Stomach (tissue), 9 donors: ENCODE data around the gene DCLK1. TPM values are rescaled to one million over a fixed set of nuclear protein-coding genes. Genes with fewer than 3 reads are reported as not detected.

Experiments
- DNase-seq, 2 donors: peaks; one replicate each; pipeline versions ENCODE4 v3.0.0 to v3.0.0-alpha.2; 2013 to 2019
- H3K27ac ChIP-seq, 5 donors: fragments of 200-600 bp in 4 of 5; sonication (generic) in 4 of 5; one replicate each; pipeline ENCODE4 v1.5.1; 2013 to 2019; ENCODE audit warnings: mild to moderate bottlenecking in 1 of 5, moderate library complexity in 1 of 5
- H3K27me3 ChIP-seq, 3 donors: fragments of 200-600 bp; sonication (generic); one replicate each; pipeline ENCODE4 v1.5.1; 2017 to 2019; ENCODE audit warnings: mixed run types in 1 of 3
- H3K36me3 ChIP-seq, 4 donors: fragments of 200-600 bp; sonication (generic); 1 replicate in 3 of 4; 2 replicates in 1 of 4; pipeline ENCODE4 v1.5.1; 2016 to 2019
- H3K4me1 ChIP-seq, 4 donors: fragments of 200-600 bp; sonication (generic); one replicate each; pipeline ENCODE4 v1.5.1; 2016 to 2019
- H3K4me3 ChIP-seq, 4 donors: fragments of 200-600 bp; sonication (generic) in 3 of 4; one replicate each; pipeline ENCODE4 v1.5.1; 2016 to 2019; ENCODE audit warnings: mild to moderate bottlenecking in 1 of 4
- H3K9me3 ChIP-seq, 4 donors: fragments of 200-600 bp; sonication (generic); one replicate each; pipeline ENCODE4 v1.5.1; 2016 to 2019
- EP300 ChIP-seq: sonication (generic); formaldehyde crosslinking; IDR thresholded peaks from one replicate; pipeline ENCODE4 v1.6.1; 2017; ENCODE audit warnings: antibody characterized with exemption
- POLR2A ChIP-seq, 4 donors: fragments of 450-650 bp; IDR thresholded peaks; one replicate each; pipeline ENCODE4 v1.6.1; 2016; ENCODE audit warnings: antibody characterized with exemption in 4 of 4, control low read depth in 2 of 4, mild to moderate bottlenecking in 1 of 4, moderate library complexity in 1 of 4
- POLR2AphosphoS5 ChIP-seq, 3 donors: sonication (generic); formaldehyde crosslinking; IDR thresholded peaks; one replicate each; pipeline ENCODE4 v1.6.1; 2016; ENCODE audit warnings: antibody characterized with exemption in 3 of 3
- WGBS, 5 donors: extraction: QIAGEN DNeasy Blood & Tissue Kit in 3 of 5; methylation state at CpG; one replicate each; pipeline versions ENCODE4 v1.1.5 to v1.1.7; 2013 to 2018; 5-methylcytosine and 5-hydroxymethylcytosine counted together
- intact Hi-C: fragments of 100-400 bp; cut with DNase I; formaldehyde crosslinking; loops from one replicate; pipeline ENCODE4 v1.15.1; 2023; ENCODE audit warnings: low total_unique reads
- polyA plus RNA-seq, 3 donors: library from polyadenylated mRNA; stranded (reverse); fragments of 200-250 nt; gene quantifications; one replicate each; pipeline ENCODE4 v1.2.3, GENCODE V29; 2013
- total RNA-seq, 5 donors: library from RNA; depleted of rRNA; stranded (reverse); fragments of >200 nt; gene quantifications; one replicate each; pipeline versions ENCODE4 v1.1.0 to v1.2.3, GENCODE V29; 2014 to 2016
- TF ChIP-seq, protein P1 (sequence below), 7 experiments: fragments of 450-650 bp in 4 of 7; fragments of 200-600 bp in 3 of 7; sonication (generic) in 3 of 7; IDR thresholded peaks; one replicate each; pipeline ENCODE4 v1.5.1; 2016 to 2019; ENCODE audit warnings: antibody characterized with exemption in 7 of 7, control low read depth in 2 of 7, mild to moderate bottlenecking in 1 of 7
- donor health status: healthy with polysubstance abuse.
- donor health status: Bipolar disorder and iron deficiency.
- donor health status: healthy.

The DCLK1 gene
- total and polyA plus RNA-seq, 8 donors = 0.68 to 36.7 (median 4.1) TPM

DNA sequence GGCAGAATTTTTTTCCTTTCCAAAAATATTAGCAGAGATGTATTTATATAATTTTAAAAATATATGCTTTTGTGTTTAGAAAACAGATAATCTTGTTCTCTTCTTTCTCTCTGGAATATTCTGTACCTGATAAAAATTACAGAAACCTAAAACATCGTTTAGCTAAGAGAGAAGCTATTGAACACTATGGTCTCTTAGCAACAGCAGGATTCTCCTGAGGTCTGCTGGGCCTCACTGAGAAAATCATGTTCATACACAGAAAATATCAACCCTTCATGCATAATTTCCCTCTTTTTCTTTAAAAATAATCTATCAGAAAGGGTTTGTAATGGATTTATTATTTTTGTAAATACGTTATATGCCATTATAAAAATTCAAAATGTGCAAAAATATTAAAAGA, 242.2 kb downstream of the DCLK1 start:
- Histone ChIP-seq H3K36me3 (no peaks in the 10 kb centered on the region), H3K4me3 (no peak overlapping the region), H3K27ac (no peak overlapping the region), H3K27me3 (no peaks in the 10 kb centered on the region), H3K9me3 (no peaks in the 10 kb centered on the region), H3K4me1 (peaks cover 0 to 9% (median 6%) of the 10 kb centered on the region in 4 donors)
- DNase-seq = no peak
- 25 to 50% (median 35%) methylated on average over 2 of the region's 2 CpGs for WGBS, 5 donors
- TF ChIP-seq, protein P1, sequence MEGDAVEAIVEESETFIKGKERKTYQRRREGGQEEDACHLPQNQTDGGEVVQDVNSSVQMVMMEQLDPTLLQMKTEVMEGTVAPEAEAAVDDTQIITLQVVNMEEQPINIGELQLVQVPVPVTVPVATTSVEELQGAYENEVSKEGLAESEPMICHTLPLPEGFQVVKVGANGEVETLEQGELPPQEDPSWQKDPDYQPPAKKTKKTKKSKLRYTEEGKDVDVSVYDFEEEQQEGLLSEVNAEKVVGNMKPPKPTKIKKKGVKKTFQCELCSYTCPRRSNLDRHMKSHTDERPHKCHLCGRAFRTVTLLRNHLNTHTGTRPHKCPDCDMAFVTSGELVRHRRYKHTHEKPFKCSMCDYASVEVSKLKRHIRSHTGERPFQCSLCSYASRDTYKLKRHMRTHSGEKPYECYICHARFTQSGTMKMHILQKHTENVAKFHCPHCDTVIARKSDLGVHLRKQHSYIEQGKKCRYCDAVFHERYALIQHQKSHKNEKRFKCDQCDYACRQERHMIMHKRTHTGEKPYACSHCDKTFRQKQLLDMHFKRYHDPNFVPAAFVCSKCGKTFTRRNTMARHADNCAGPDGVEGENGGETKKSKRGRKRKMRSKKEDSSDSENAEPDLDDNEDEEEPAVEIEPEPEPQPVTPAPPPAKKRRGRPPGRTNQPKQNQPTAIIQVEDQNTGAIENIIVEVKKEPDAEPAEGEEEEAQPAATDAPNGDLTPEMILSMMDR (IDR thresholded peaks at IDR 0.05) = no peak
- TF ChIP-seq EP300 = no peak
- no peak for TF ChIP-seq POLR2A (IDR thresholded peaks at IDR 0.05)
- TF ChIP-seq POLR2AphosphoS5 (IDR thresholded peaks at IDR 0.05) = no peak
- intact Hi-C loops = no loop called here

DNA sequence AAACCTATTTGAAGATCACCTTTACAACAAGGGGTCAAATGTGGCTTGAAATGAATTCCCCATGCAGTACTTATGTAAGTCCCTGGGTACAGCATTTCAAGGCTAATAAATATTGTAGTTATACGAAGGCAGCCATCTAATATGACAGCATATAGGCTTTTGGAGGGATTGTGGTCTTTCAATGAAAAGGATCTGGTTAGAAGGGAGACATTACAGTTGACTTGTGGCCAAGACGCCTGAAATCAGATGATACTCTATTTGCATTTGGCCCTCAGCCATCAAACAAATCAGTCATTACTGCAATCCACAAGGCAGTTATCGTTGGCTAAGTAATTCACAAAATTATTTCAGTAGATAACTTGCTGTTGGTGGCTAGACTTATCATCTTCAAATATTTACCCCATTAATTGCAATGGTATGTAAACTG, 242.7 kb downstream of the DCLK1 start:
- Histone ChIP-seq H3K4me1 (peaks cover 0 to 9% (median 6%) of the 10 kb centered on the region in 4 donors), H3K4me3 (no peak overlapping the region), H3K27me3 (no peaks in the 10 kb centered on the region), H3K9me3 (no peaks in the 10 kb centered on the region), H3K36me3 (no peaks in the 10 kb centered on the region), H3K27ac (no peak overlapping the region)
- 10 to 43% (median 14%) methylated on average over 3 of the region's 3 CpGs for WGBS, 5 donors
- TF ChIP-seq EP300 (no peak), POLR2A (IDR thresholded peaks at IDR 0.05) (no peak), POLR2AphosphoS5 (IDR thresholded peaks at IDR 0.05) (no peak)
- TF ChIP-seq, protein P1 (IDR thresholded peaks at IDR 0.05) = no peak
- DNase-seq = peak in 1 of 2 donors; percentile 65
- intact Hi-C loops = no loop called here

DNA sequence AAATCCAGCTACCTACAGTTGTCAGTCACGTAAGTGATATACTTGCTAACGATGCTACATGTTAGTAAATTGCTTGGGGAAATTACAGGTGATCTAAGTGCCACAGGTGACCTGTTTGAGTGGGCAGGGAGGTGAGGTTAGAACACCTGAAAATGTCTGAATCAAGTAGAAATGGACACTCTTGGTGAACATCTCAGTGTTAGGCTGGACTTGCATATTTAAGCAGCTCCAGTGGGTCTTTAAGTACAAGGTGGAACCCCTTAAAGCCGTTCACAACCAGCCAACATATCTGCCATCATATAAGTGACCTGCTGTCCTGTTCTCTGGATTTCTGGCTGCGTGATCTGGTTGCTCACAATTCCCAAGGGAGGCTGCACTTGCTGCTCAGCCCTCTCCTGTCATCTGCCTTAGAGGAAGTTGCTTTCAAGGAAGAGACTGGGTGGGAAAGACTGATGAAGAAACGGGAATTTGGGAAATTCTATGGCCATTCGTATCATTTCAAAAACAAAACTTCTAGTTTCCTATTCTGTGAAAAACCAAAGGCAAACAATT, 244.0 kb downstream of the DCLK1 start:
- Histone ChIP-seq H3K9me3 (no peaks in the 10 kb centered on the region), H3K4me3 (no peak overlapping the region), H3K27ac (no peak overlapping the region), H3K27me3 (no peaks in the 10 kb centered on the region), H3K4me1 (peaks cover 0 to 9% (median 6%) of the 10 kb centered on the region in 4 donors), H3K36me3 (no peaks in the 10 kb centered on the region)
- no peak for DNase-seq
- 68 to 85% (median 82%) methylated on average over 6 of the region's 6 CpGs for WGBS, 5 donors
- TF ChIP-seq EP300 (no peak), POLR2AphosphoS5 (IDR thresholded peaks at IDR 0.05) (no peak)
- TF ChIP-seq, protein P1 (IDR thresholded peaks at IDR 0.05) = no peak
- intact Hi-C loops = no loop called here

DNA sequence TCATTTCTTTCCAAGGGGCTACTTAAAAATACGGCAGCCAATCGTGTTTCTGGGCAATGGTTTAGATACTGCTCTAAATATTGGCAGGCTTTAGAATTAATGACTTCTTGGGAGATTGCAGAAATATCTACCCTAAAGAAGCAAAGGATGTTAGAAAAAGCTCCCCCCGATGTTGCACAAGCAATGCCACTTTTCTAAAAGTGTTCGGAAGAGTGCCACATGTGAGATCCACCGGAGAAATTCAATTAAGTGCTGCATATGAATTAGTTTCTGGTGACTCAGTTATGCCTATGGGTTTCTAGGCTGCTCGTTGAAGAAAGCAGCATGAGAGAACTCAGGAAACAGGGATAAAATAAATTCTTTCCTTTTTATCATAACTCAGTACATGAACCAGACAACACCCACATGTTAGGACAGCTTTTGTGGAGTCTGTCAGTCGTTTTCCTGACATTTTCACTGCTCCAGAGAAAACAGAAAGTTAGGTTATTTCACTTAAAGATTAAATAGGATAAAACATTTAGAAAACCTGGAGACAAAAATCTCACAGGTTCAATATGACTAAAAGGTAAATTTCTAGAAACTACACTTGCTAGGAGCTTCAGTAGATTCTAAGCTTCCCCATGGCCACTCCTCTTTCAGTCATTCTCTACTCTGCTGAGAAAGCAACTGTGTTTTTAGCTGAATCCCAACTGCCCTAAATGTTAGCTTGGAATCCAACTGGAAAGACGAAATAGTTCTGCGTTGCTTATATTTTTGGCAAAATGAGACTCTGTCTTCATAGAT, 244.7 kb downstream of the DCLK1 start:
- WGBS, 5 donors = 64 to 79% (median 77%) methylated on average over 9 of the region's 9 CpGs
- intact Hi-C loops = no loop called here
- DNase-seq = no peak
- peaks cover 0 to 10% (median 4%) of the 10 kb centered on the region in 4 donors for H3K4me1 ChIP-seq
- no peak overlapping the region for H3K27ac ChIP-seq
- H3K4me3 ChIP-seq = no peak overlapping the region
- no peaks in the 10 kb centered on the region for H3K27me3 ChIP-seq
- TF ChIP-seq POLR2AphosphoS5 (IDR thresholded peaks at IDR 0.05) = no peak
- no peak for TF ChIP-seq EP300
- TF ChIP-seq, protein P1 (IDR thresholded peaks at IDR 0.05) = no peak
- no peak for TF ChIP-seq POLR2A (IDR thresholded peaks at IDR 0.05)
- H3K36me3 ChIP-seq = no peaks in the 10 kb centered on the region
- H3K9me3 ChIP-seq = no peaks in the 10 kb centered on the region
